Measurements from ENCODE around the gene STRN.
"Not testable (repeated sequence)": the region's sequence is repeated elsewhere in the genome, so short reads cannot be mapped to it uniquely, and the experiment has no call there.

STRN gene

DNA sequence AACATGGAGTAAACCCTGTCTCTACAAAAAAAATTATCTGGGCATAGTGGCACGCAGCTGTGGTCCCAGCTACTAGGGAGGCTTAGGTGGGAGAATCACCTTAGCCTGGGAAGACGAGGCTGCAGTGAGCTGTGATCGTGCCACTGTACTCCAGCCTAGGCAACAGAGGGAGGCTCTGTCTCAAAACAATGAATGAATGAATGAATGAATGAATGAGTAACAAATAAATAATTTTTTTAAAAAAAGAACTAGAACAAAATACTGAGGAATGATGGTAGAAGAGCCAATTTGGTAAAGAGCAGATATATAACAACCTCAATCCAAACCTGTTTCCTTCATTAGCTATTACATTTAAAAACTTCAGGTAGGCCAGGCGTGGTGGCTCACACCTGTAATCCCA lies 60.1 kb downstream of the STRN start:
- DNase-seq (ENCODE audit: low read depth in 2 of 2): no peak

DNA sequence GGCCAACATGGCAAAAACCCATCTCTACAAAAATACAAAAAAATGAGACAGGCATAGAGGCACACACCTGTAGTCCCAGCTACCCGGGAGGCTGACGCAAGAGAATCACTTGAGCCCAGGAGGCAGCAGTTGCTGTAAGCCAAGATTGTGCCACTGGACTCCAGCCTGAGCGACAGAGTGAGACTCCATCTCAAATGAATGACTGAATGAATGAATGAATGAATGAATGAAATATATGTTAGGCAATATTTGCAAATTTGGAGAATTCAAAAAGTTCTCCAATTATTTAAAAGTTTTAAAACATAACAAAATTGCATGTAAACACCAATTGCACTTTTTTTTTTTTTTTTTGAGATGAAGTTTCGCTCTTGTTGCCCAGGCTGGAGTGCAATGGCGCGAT lies 61.7 kb downstream of the STRN start:
- DNase-seq (ENCODE audit: low read depth in 2 of 2): no peak

- no peak for DNase-seq (ENCODE audit: low read depth in 2 of 2)
These were observed 63.8 kb downstream of the STRN start for GRCh38 chr2:36902385-36903120.

DNA sequence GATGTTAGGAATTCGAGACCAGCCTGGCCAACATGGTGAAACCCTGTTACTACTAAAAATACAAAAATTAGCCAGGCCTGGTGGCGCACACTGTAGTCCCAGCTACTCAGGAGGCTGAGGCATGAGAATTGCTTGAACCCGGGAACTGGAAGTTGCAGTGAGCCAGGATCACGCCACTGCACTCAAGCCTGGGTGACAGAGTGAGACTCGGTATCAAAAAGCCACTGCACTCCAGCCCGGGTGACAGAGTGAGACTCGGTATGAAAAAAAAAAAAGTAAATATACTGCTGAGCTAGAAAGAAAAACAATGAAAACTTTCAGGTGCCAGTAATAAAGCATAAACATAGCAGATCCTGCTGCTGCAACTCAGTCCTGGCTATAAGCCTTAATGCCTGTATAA lies 73.5 kb downstream of the STRN start:
- no peak for DNase-seq (ENCODE audit: low read depth in 2 of 2)

- no peak for DNase-seq (ENCODE audit: low read depth in 2 of 2)
These were observed 76.5 kb downstream of the STRN start for GRCh38 chr2:36889795-36890194.

DNA sequence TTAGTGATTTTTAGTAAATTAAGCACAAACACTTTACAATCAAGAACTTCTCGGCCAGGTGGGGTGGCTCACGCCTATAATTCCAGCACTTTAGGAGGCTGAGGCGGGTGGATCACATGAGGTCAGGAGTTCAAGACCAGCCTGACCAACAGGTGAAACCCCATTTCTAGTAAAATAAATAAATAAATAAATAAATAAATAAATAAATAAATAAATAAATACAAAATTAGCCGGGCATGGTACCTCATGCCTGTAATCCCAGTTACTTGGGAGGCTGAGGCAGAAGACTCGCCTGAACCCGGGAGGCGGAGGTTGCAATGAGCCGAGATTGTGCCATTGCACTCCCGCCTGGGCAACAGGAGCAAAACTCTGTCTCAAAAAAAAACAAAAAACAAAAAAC lies 79.2 kb downstream of the STRN start:
- not testable (repeated sequence) for DNase-seq (ENCODE audit: low read depth in 2 of 2)

- no peak for DNase-seq (ENCODE audit: low read depth in 2 of 2)
These were observed 79.7 kb downstream of the STRN start for GRCh38 chr2:36886664-36887063.

DNA sequence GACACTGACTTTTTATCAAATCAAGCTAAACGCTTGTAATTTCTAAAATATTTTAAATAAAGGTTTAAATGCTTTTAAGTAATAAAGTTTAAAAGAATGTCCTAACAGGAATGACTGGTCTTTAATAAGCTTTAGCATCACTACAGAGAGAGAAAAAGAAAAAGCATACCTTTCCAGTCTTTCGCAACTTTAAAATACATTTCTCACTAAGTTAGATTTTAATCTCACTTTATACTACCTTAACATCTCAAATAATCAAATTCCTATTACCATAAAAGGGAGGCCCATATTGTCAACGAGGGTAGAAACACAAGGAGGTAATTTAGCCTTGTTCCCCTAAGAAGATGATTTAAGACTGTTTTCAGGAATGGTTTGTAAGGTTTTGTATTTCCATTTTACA lies 80.7 kb downstream of the STRN start:
- no peak for DNase-seq (ENCODE audit: low read depth in 2 of 2)

DNA sequence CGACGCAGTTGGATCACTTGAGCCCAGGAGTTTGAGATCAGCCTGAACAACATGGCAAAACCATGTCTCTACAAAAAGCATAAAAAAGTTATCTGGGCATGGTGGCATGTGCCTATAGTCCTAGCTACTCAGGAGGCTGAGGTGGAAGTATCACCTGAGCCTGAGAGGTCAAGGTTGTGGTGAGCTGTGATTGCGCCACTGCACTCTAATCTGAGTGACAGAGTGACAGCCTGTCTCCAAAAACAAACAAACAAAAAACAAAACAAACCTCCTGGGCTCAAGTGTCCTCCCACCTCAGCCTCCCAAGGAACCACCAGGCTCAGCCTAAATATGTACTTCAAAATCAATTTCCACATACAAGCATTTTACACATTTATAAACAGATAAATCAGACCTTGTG lies 83.8 kb downstream of the STRN start:
- no peak for DNase-seq (ENCODE audit: low read depth in 2 of 2)

- no peak for DNase-seq (ENCODE audit: low read depth in 2 of 2)
These were observed 84.5 kb downstream of the STRN start for GRCh38 chr2:36881816-36882215.

DNA sequence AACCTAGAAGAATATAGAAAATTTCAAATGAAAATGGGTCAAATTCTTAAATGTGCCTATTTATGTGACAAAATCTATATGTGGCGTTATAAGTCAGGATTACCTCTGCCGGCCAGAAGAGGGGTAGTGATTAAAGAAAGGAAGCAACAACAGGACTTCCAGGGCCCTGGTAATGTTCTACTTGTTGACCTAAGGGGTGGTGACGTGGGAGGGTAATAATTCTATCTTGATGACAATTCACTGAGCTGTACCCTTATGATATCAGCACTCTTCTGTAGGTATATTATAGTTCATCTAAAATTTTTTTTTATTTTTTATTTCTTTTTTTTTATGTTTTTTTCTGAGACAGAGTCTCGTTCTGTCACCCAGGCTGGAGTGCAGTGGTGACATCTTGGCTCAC lies 87.9 kb downstream of the STRN start:
- DNase-seq (ENCODE audit: low read depth in 2 of 2): no peak

GRCh38 chr2:36871068-36871707 lies 95.1 kb downstream of the STRN start:
- DNase-seq (ENCODE audit: low read depth in 2 of 2): no peak

DNA sequence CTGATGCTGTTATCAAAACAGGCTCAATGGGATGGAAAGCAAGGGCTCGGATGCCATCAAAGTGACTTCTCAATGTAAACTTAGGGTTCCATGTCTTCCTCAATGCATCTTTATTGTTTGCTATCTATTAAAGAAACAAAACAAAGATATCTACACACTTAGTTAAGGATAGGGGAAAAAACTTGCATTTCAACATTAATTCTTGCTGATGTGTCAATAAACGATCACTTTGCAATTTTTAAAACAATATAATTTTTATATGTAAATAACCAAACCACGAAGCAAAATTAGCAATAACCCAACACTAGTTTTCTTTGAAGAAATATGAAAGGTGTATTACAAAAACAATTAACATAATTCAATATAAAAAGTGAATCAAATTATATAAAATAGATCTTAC lies 96.7 kb downstream of the STRN start:
- no peak for DNase-seq (ENCODE audit: low read depth in 2 of 2)

DNA sequence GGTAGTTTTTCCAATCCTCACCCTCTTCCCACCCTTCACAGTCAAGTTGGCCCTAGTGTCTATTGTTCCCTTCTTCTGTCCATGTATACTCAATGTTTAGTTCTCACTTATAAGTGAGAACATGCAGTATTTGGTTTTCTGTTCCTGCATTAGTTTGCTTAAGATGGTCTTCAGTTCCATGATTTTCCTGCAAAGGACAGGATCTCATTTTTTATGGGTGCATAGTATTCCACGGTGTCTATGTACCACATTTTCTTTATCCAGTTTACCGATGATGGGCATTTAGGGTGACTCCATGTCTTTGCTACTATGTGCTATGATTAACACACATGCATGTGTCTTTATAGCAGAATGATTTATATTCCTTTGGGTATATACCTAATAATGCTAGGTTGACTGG lies 104.4 kb downstream of the STRN start:
- no peak for DNase-seq (ENCODE audit: low read depth in 2 of 2)

- DNase-seq (ENCODE audit: low read depth in 2 of 2): no peak
These were observed 107.0 kb downstream of the STRN start for GRCh38 chr2:36859366-36859792.

DNA sequence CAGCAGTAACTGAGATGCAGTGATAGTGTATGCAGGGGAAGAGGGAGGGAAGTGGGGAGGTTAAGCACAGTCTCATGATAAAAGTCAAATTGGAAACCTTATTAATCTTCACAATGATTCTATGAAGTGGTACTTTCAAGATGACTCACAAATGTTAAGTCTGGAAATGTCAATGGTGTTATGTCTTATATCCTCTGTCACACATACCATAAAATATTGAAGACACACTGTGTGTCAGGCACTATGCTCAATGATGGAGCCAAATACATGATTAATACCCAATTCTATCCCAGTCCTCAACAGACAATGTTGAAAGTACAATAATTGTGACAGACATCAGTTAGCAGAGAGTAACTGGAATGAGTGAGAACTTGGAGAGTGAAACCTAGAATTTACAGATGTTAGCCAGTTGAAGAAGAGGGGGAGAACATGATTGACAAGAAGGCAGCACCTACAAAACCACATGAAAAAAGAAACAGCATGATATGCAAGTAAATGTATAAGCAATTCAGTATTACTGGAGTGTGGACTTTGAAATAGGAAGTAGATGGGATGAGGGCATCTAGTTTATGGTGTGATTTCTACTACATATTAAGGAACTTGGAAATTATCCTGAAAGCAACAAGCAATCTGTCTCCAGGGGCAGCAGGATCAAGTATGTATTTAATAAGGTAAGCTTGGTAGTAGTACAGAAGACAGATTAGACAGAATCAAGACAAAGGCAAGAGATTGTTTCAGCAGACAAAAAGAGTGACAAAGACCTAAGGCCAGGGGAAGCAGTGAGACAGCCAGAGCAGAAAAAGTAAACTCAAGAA lies 107.6 kb downstream of the STRN start:
- no peak for DNase-seq (ENCODE audit: low read depth in 2 of 2)

DNA sequence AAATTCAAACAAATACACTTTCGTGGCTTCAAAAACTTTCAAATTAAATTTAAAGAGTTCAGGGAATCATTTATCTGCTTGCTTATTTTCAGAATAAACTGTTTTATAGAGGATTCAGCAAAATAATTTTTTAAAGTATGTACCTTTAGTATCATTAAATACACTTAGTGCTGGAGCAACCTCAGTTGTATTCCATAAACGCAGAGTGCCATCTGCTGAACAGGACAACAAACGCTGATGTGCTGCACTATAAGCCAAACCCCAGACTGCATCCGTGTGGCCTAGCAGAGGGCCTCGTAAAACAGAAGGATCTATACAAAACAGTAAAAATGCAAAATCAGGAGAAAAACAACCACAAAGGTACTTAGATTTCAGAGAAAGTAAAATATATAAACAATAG lies 108.6 kb downstream of the STRN start:
- no peak for DNase-seq (ENCODE audit: low read depth in 2 of 2)

DNA sequence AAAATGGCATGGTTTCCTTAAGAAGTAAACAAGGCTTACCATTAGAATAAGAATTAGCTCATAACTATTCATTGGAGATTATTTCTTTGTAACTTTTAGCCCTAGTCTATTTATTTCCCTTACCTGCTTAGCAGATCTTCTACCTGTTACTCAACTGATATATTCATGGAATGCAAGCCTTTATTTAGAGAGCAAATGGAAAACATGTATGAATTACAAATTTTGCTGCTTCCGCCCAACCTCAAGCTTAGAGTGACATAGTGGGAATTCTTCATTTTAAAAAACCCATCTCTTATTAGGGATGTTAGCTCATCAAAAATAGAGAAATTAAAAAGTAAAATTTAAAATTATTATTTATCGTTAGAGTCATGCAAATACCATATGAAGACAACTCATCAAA lies 110.9 kb downstream of the STRN start:
- DNase-seq (ENCODE audit: low read depth in 2 of 2): no peak

- DNase-seq (ENCODE audit: low read depth in 2 of 2): no peak
These were observed 112.1 kb downstream of the STRN start for GRCh38 chr2:36854241-36854640.

GRCh38 chr2:36849265-36849664 lies 117.1 kb downstream of the STRN start:
- DNase-seq (ENCODE audit: low read depth in 2 of 2): no peak

DNA sequence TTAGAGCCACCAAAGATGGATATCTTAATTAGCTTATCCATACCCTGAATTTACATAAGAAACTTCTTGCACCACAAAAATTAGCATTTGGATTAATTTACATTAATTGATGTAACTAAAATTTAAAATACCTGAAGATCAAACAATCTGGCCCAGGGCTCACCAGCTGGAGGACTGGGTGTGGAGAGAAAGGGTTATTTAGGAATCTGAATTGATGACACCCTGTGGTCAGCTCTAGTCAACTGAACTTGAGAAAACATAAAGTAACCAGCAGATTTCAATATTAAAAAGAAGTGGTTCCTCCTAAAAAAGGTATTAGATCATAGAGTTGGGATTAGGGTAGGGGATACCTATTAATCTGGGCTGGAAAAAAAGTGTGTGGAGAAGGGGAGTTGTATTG lies 122.5 kb downstream of the STRN start:
- no peak for DNase-seq (ENCODE audit: low read depth in 2 of 2)

GRCh38 chr2:36839976-36840617 lies 126.2 kb downstream of the STRN start:
- no peak for DNase-seq (ENCODE audit: low read depth in 2 of 2)

Data from activated CD8-positive, alpha-beta memory T cell treated with anti-CD3 and anti-CD28 coated beads for 4 hours (primary cell).